Temporal lobe (tissue), 2 donors: ENCODE measurements around the gene THOC7. TPM values are rescaled to one million over a fixed set of nuclear protein-coding genes. Genes with fewer than 3 reads are reported as not detected.

Experiments used
- small RNA-seq: library from RNA; depleted of rRNA; stranded (forward); fragments of <200 nt; gene quantifications from one replicate; pipeline ENCODE3, GENCODE V24; 2014; ENCODE audit warnings: low replicate concordance
- total RNA-seq: library from RNA; depleted of rRNA; stranded (reverse); fragments of >200 nt; gene quantifications from one replicate; pipeline ENCODE4 v1.2.3, GENCODE V29; 2014

The THOC7 gene
- total RNA-seq, 1 donor from 2014 or later: 40.1 TPM

Small RNA genes lying within 50 kb of the gene (small RNA-seq; reads per million reads assigned to genes)
- not detected for gene SCAANT1

Other genes with a start within 250 kb of the THOC7 start
- not detected for gene SNTN, start 211.1 kb downstream of the THOC7 start, total RNA-seq
- not detected for gene C3orf49, start 44.5 kb downstream of the THOC7 start, total RNA-seq
- gene ATXN7, start 62 bp upstream of the THOC7 start, total RNA-seq: 7.6 TPM
- gene SCAANT1, start 48.6 kb upstream of the THOC7 start, total RNA-seq: not detected
- 44.0 TPM for gene PSMD6, start 159.7 kb upstream of the THOC7 start, total RNA-seq